Body of pancreas (tissue), 4 donors: ENCODE results near the gene SEMA4F.

ENCODE experiments used
- POLR2A ChIP-seq, 3 donors: fragments of 450-650 bp; IDR thresholded peaks; one replicate each; pipeline ENCODE4 v1.6.1; 2016; ENCODE audit warnings: antibody characterized with exemption in 3 of 3, mild to moderate bottlenecking in 2 of 3
- TF ChIP-seq, protein P1 (sequence below), 7 experiments: fragments of 450-650 bp in 4 of 7; fragments of 200-600 bp in 3 of 7; sonication (generic) in 3 of 7; IDR thresholded peaks; one replicate each; pipeline ENCODE4 v1.5.1; 2016 to 2019; ENCODE audit warnings: antibody characterized with exemption in 7 of 7

DNA sequence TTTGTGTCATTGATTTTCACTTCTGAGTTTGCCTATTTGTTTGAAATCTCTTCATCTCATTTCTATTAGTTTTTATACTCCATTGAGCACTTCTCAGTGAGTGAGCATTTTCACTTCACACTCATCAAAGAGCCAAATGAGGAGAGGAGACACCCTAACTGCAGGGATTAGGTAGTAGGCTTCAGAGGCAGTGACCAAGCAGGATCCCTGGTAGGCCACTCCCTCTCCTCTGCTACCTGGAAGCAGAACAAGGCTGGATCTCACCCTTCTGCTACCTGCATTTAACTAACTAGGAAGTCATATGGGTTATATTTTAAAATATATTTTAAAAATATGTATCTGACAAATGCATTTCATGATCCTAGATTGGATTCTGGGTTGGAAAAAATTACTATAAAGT is 52.7 kb downstream of the SEMA4F start:
- TF ChIP-seq, protein P1, sequence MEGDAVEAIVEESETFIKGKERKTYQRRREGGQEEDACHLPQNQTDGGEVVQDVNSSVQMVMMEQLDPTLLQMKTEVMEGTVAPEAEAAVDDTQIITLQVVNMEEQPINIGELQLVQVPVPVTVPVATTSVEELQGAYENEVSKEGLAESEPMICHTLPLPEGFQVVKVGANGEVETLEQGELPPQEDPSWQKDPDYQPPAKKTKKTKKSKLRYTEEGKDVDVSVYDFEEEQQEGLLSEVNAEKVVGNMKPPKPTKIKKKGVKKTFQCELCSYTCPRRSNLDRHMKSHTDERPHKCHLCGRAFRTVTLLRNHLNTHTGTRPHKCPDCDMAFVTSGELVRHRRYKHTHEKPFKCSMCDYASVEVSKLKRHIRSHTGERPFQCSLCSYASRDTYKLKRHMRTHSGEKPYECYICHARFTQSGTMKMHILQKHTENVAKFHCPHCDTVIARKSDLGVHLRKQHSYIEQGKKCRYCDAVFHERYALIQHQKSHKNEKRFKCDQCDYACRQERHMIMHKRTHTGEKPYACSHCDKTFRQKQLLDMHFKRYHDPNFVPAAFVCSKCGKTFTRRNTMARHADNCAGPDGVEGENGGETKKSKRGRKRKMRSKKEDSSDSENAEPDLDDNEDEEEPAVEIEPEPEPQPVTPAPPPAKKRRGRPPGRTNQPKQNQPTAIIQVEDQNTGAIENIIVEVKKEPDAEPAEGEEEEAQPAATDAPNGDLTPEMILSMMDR (IDR thresholded peaks at IDR 0.05), result no peak
- TF ChIP-seq POLR2A (IDR thresholded peaks at IDR 0.05), result no peak
